HEK293T (cell line): ENCODE results near the gene ULK3.

ENCODE experiments used
- FOXA1 ChIP-seq: fragments of 450-650 bp; IDR thresholded peaks from 2 replicates; pipeline ENCODE4 v1.6.1; 2016; ENCODE audit warnings: mild to moderate bottlenecking
- SP1 ChIP-seq: fragments of 450-650 bp; IDR thresholded peaks from 2 replicates; pipeline ENCODE4 v1.6.1; 2017

DNA sequence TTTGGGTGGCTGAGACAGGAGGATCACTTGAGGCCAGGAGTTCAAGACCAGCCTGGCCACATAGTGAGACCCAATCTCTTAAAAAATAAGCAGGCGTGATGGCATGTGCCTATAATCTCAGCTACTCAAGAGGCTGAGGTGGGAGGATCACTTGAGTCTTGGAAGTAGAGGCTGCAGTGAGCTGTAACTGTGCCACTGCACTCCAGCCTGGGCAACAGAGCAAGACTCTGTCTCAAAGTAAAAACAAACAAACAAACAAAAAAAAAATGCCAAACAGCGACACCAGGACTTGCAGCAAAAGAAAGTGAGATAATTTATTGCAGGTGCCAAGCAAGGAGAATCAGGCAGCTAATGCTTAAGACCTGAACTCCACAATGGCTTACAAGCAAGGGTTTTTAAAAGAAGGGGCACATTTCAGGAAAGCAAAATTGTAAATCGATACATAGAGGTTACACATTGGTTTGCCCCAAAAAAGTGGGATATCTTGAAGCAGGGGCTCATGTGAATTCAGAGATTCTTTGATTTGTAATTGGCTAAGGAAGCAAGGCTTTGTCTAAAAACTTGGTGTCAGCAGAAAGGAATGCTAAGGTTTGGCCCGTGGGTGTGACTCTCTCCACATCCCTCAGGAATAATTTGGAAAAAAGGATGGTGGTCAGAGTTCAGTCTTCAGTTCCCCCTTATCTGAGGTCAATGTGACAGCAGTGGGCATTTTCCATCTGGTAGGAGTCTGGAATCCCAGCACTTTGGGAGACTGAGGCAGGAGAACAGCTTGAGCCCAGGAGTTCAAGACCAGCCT, 41.7 kb upstream of the ULK3 start:
- TF ChIP-seq FOXA1 (no peak), SP1 (no peak)
